GM23338 (cell line): ENCODE data around the gene GCAT. TPM values are rescaled to one million over a fixed set of nuclear protein-coding genes. Genes with fewer than 3 reads are reported as not detected.

Experiments used
- ATAC-seq: fragments of 200-7000 bp; cut with Tn5 transposase; 3 replicates; pipeline ENCODE4 v1.9.1; 2020
- DNase-seq: peaks from one replicate; pipeline ENCODE4 v3.0.0-alpha.2; 2015; ENCODE audit warnings: low spot score
- H2AFZ ChIP-seq: fragments of 200-600 bp; sonication (generic); 2 replicates; pipeline ENCODE4 v1.8.0; 2016; ENCODE audit warnings: antibody characterized with exemption, mild to moderate bottlenecking, moderate library complexity
- H3F3A ChIP-seq: fragments of 200-600 bp; sonication (generic); replicated peaks from 2 replicates; pipeline ENCODE4 v1.8.0; 2017; ENCODE audit warnings: antibody characterized with exemption, mixed run types, low read depth
- H3K27ac ChIP-seq: fragments of 200-600 bp; sonication (generic); 2 replicates; pipeline ENCODE4 v1.6.1; 2016; ENCODE audit warnings: low read depth
- H3K27me3 ChIP-seq: fragments of 200-600 bp; sonication (generic); 2 replicates; pipeline ENCODE4 v1.8.0; 2016; ENCODE audit warnings: mild to moderate bottlenecking, mixed run types, moderate library complexity; ENCODE audit not compliant: insufficient read depth
- H3K36me3 ChIP-seq: fragments of 200-600 bp; sonication (generic); 2 replicates; pipeline ENCODE4 v1.8.0; 2016; ENCODE audit warnings: mild to moderate bottlenecking; ENCODE audit not compliant: insufficient read depth
- H3K4me1 ChIP-seq: fragments of 200-600 bp; sonication (generic); 2 replicates; pipeline ENCODE4 v1.8.0; 2016; ENCODE audit warnings: mild to moderate bottlenecking, moderate library complexity; ENCODE audit not compliant: insufficient read depth
- H3K4me2 ChIP-seq: fragments of 200-600 bp; sonication (generic); 2 replicates; pipeline ENCODE4 v1.7.1; 2017; ENCODE audit warnings: mixed run types
- H3K4me3 ChIP-seq: fragments of 200-600 bp; sonication (generic); 2 replicates; pipeline ENCODE4 v1.6.1; 2016; ENCODE audit warnings: mixed run types
- H3K79me2 ChIP-seq: fragments of 200-600 bp; sonication (generic); replicated peaks from 2 replicates; pipeline ENCODE4 v1.8.0; 2017; ENCODE audit warnings: mild to moderate bottlenecking; ENCODE audit not compliant: insufficient read depth
- H3K9me2 ChIP-seq: fragments of 200-600 bp; sonication (generic); 2 replicates; pipeline ENCODE4 v1.8.0; 2017; ENCODE audit not compliant: insufficient read depth
- H4K20me1 ChIP-seq: fragments of 200-600 bp; sonication (generic); replicated peaks from 2 replicates; pipeline ENCODE4 v1.8.0; 2017; ENCODE audit warnings: mild to moderate bottlenecking; ENCODE audit not compliant: insufficient read depth
- H3K27ac Mint-ChIP-seq: 2 replicates; pipeline ENCODE4 v1.8.0; 2020; ENCODE audit warnings: inconsistent platforms, mild to moderate bottlenecking, moderate library complexity, mixed read lengths
- H3K27me3 Mint-ChIP-seq: 3 replicates; pipeline ENCODE4 v1.8.0; 2022; ENCODE audit warnings: low read depth, mild to moderate bottlenecking, moderate library complexity, mixed read lengths, inconsistent platforms; ENCODE audit not compliant: insufficient read depth, poor library complexity
- H3K36me3 Mint-ChIP-seq: 3 replicates; pipeline ENCODE4 v1.8.0; 2021; ENCODE audit warnings: low read depth, mild to moderate bottlenecking, inconsistent platforms, moderate library complexity, mixed read lengths
- H3K4me1 Mint-ChIP-seq: 3 replicates; pipeline ENCODE4 v1.8.0; 2020; ENCODE audit warnings: mild to moderate bottlenecking, inconsistent platforms, mixed read lengths
- H3K4me3 Mint-ChIP-seq: 3 replicates; pipeline ENCODE4 v1.8.0; 2021; ENCODE audit warnings: moderate library complexity, mild to moderate bottlenecking, inconsistent platforms, mixed read lengths
- H3K9me3 Mint-ChIP-seq: 3 replicates; pipeline ENCODE4 v1.8.0; 2020; ENCODE audit warnings: moderate library complexity, mild to moderate bottlenecking, inconsistent platforms, mixed read lengths
- CREB1 ChIP-seq: fragments of 250-450 bp; sonication (Bioruptor Pico); IDR thresholded peaks from 2 replicates; pipeline ENCODE4 v1.5.0; 2020; ENCODE audit warnings: low read depth, mild to moderate bottlenecking, moderate library complexity
- CTCF ChIP-seq, 2 experiments: fragments of 200-600 bp in 1 of 2; sonication (generic) in 1 of 2; conservative IDR thresholded peaks; 2 replicates each; pipeline versions ENCODE4 v1.5.1 to v1.6.1; 2016 to 2017; ENCODE audit warnings: antibody characterized with exemption in 2 of 2, low read depth in 2 of 2, mild to moderate bottlenecking in 2 of 2, moderate library complexity in 1 of 2
- ETS1 ChIP-seq: IDR thresholded peaks from 2 replicates; pipeline ENCODE4 v1.6.1; 2016; ENCODE audit warnings: antibody characterized with exemption
- EZH2 ChIP-seq: fragments of 200-600 bp; sonication (generic); IDR thresholded peaks from one replicate; pipeline ENCODE4 v1.8.0; 2017; ENCODE audit warnings: antibody characterized with exemption, mild to moderate bottlenecking, low read depth; ENCODE audit not compliant: unreplicated experiment
- EZH2phosphoT487 ChIP-seq: fragments of 200-600 bp; sonication (generic); IDR thresholded peaks from one replicate; pipeline ENCODE4 v1.8.1; 2018; ENCODE audit warnings: antibody characterized with exemption; ENCODE audit not compliant: unreplicated experiment
- JUNB ChIP-seq: IDR thresholded peaks from one replicate; pipeline ENCODE4 v1.6.1; 2016; ENCODE audit warnings: antibody characterized with exemption; ENCODE audit not compliant: unreplicated experiment
- NANOG ChIP-seq: IDR thresholded peaks from 2 replicates; pipeline ENCODE4 v1.6.1; 2016; ENCODE audit warnings: antibody characterized with exemption, borderline replicate concordance
- POLR2AphosphoS5 ChIP-seq: IDR thresholded peaks from 2 replicates; pipeline ENCODE4 v1.6.1; 2016; ENCODE audit warnings: antibody characterized with exemption, low read depth
- REST ChIP-seq: IDR thresholded peaks from one replicate; pipeline ENCODE4 v1.6.1; 2018; ENCODE audit warnings: antibody characterized with exemption; ENCODE audit not compliant: unreplicated experiment
- STAT1 ChIP-seq: IDR thresholded peaks from one replicate; pipeline ENCODE4 v1.6.1; 2016; ENCODE audit warnings: antibody characterized with exemption; ENCODE audit not compliant: unreplicated experiment
- ZNF114 ChIP-seq: fragments of 250-450 bp; sonication (Bioruptor Pico); IDR thresholded peaks from 2 replicates; pipeline ENCODE4 v1.5.0; 2020; ENCODE audit warnings: mild to moderate bottlenecking, moderate library complexity
- ZNF331 ChIP-seq: fragments of 250-450 bp; sonication (Bioruptor Pico); IDR thresholded peaks from 2 replicates; pipeline ENCODE4 v1.5.0; 2020; ENCODE audit warnings: low read depth, mild to moderate bottlenecking, moderate library complexity
- ZNF462 ChIP-seq: fragments of 250-450 bp; sonication (Bioruptor Pico); IDR thresholded peaks from 2 replicates; pipeline ENCODE4 v1.5.0; 2020; ENCODE audit warnings: mild to moderate bottlenecking, moderate library complexity
- polyA plus RNA-seq: library from polyadenylated mRNA; unstranded; fragments of >200 nt; fragmentation: Nextera tagmentation; extraction: Ambion mirVana; gene quantifications from 2 replicates; pipeline ENCODE4 v1.2.1, GENCODE V29; 2016
- total RNA-seq: library from RNA; depleted of rRNA; stranded (reverse); fragments of >200 nt; shearing (Covaris generic); gene quantifications from 2 replicates; pipeline ENCODE4 v1.2.3, GENCODE V29; 2014

The GCAT gene
- total and polyA plus RNA-seq, 2 experiments from 2014 or later = 36.8 to 61.3 TPM

- Histone ChIP-seq H3K79me2 (0 out of 2 replicates have a peak, but pooled peaks cover 6% of the 10 kb centered on the region), H3K9me2 (no peaks in the 10 kb centered on the region), H3K4me3 (peak overlapping the region; percentile 86), H2AFZ (0 out of 2 replicates have a peak overlapping the region, but pooled peaks have one; percentile 56), H3F3A (peaks cover 20% of the 10 kb centered on the region), H4K20me1 (no peaks in the 10 kb centered on the region; the same call in 1 of the 2 replicates), H3K27me3 (peaks cover 73% of the 10 kb centered on the region), H3K4me2 (peak overlapping the region; percentile 100), H3K36me3 (no peaks in the 10 kb centered on the region), H3K27ac (no peak overlapping the region), H3K4me1 (peaks cover 25% of the 10 kb centered on the region)
- Mint-ChIP-seq H3K27me3 (peaks cover 61% of the 10 kb centered on the region), H3K36me3 (no peaks in the 10 kb centered on the region), H3K9me3 (no peaks in the 10 kb centered on the region; the same call in 2 of the 3 replicates), H3K4me1 (peaks cover 28% of the 10 kb centered on the region), H3K4me3 (peak overlapping the region; percentile 89), H3K27ac (no peak overlapping the region)
- TF ChIP-seq CREB1 (no peak), ZNF462 (no peak), STAT1 (no peak), JUNB (no peak), ZNF331 (no peak), EZH2 (peak; percentile 46), EZH2phosphoT487 (no peak), REST (no peak), ZNF114 (no peak), CTCF (conservative IDR thresholded peaks at IDR 0.05; ENCODE audit: low read depth in 2 of 2) (no peak), ETS1 (0 out of 2 replicates have a peak, but pooled peaks have one; percentile 27), POLR2AphosphoS5 (peak; percentile 90), NANOG (no peak)
- DNase-seq = peak; percentile 84
- peak; percentile 1 for ATAC-seq
Measured at GRCh38 chr22:37804881-37805809, 2.6 kb upstream of the GCAT start.
